SU-DHL-6 (cell line): Measurements from ENCODE around the gene BRD2.

ENCODE experiments used
- EZH2phosphoT487 ChIP-seq: fragments of 200-600 bp; sonication (generic), shearing (Covaris generic); conservative IDR thresholded peaks from 2 replicates; pipeline ENCODE4 v1.6.1; 2018; ENCODE audit warnings: mild to moderate bottlenecking, antibody characterized with exemption, low read length, moderate library complexity, mixed read lengths
- TF ChIP-seq, protein P1 (sequence below): fragments of 200-600 bp; sonication (generic); IDR thresholded peaks from one replicate; pipeline ENCODE4 v1.5.1; 2017; ENCODE audit warnings: antibody characterized with exemption, mild to moderate bottlenecking, low read length, moderate library complexity; ENCODE audit not compliant: insufficient read depth, poor library complexity, severe bottlenecking

DNA sequence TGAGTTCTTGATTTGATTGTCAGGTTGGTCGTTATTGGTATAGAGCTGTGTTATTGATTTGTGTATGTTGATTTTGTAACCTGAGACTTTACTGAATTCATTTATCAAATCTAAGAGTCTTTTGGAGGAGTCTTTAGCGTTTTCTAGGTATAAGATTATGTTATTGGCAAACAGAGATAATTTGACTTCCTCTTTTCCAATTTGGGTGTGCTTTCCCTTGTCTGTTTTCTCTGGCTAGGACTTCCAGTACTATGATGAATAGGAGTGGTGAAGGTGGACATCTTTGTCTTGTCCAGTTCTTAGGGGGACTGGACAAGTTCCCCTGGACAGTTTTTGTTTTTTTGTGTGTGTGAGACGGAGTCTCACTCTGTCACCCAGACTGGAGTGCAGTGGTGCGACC, 23.6 kb downstream of the BRD2 start:
- TF ChIP-seq, protein P1, sequence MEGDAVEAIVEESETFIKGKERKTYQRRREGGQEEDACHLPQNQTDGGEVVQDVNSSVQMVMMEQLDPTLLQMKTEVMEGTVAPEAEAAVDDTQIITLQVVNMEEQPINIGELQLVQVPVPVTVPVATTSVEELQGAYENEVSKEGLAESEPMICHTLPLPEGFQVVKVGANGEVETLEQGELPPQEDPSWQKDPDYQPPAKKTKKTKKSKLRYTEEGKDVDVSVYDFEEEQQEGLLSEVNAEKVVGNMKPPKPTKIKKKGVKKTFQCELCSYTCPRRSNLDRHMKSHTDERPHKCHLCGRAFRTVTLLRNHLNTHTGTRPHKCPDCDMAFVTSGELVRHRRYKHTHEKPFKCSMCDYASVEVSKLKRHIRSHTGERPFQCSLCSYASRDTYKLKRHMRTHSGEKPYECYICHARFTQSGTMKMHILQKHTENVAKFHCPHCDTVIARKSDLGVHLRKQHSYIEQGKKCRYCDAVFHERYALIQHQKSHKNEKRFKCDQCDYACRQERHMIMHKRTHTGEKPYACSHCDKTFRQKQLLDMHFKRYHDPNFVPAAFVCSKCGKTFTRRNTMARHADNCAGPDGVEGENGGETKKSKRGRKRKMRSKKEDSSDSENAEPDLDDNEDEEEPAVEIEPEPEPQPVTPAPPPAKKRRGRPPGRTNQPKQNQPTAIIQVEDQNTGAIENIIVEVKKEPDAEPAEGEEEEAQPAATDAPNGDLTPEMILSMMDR: no peak
- no peak for TF ChIP-seq EZH2phosphoT487
